Neural cell (in vitro differentiated cells): Measurements from ENCODE around the gene PANX1.

Experiments used
- EP300 ChIP-seq: fragments of 450-650 bp; conservative IDR thresholded peaks from 2 replicates; pipeline ENCODE4 v1.6.1; 2014; ENCODE audit warnings: antibody characterized with exemption, mild to moderate bottlenecking, moderate library complexity; ENCODE audit not compliant: poor library complexity, severe bottlenecking
- EZH2 ChIP-seq: fragments of 200-600, 300-800 bp; shearing (Covaris generic), sonication (generic); IDR thresholded peaks from 2 replicates; pipeline ENCODE4 v1.6.1; 2014; ENCODE audit warnings: antibody characterized with exemption, low read length, borderline replicate concordance, mild to moderate bottlenecking; ENCODE audit not compliant: insufficient read depth, poor library complexity, severe bottlenecking
- MXI1 ChIP-seq: fragments of 450-650 bp; conservative IDR thresholded peaks from 2 replicates; pipeline ENCODE4 v1.6.1; 2014; ENCODE audit warnings: antibody characterized with exemption, mild to moderate bottlenecking; ENCODE audit not compliant: poor library complexity, severe bottlenecking
- POLR2AphosphoS5 ChIP-seq: IDR thresholded peaks from 2 replicates; pipeline ENCODE4 v1.6.1; 2012
- TAF1 ChIP-seq: IDR thresholded peaks from 2 replicates; pipeline ENCODE4 v1.6.1; 2012; ENCODE audit warnings: low read depth
- TF ChIP-seq, protein P1 (sequence below): fragments of 450-650 bp; IDR thresholded peaks from 2 replicates; pipeline ENCODE4 v1.5.1; 2014; ENCODE audit warnings: antibody characterized with exemption, mild to moderate bottlenecking, moderate library complexity; ENCODE audit not compliant: poor library complexity, severe bottlenecking
- TF ChIP-seq, protein P2 (sequence below): IDR thresholded peaks from 2 replicates; pipeline ENCODE4 v1.6.1; 2012; ENCODE audit warnings: borderline replicate concordance

DNA sequence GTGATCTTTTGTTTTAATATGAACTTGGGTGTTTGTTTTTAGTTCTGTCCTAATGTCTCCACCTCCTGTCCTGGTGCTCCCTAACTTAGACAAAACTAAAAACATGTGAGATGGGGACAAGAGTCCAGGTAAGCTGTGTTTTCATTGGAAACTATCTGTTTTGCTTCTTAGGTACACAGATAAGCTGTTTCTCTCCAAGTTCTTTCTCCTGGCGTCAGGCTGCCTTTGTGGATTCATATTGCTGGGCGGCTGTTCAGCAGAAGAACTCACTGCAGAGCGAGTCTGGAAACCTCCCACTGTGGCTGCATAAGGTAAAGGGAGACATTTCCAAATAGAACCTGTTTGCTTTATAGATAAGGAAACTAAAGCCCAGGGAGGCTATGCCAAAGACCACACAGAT is 24.7 kb downstream of the PANX1 start:
- TF ChIP-seq, protein P1, sequence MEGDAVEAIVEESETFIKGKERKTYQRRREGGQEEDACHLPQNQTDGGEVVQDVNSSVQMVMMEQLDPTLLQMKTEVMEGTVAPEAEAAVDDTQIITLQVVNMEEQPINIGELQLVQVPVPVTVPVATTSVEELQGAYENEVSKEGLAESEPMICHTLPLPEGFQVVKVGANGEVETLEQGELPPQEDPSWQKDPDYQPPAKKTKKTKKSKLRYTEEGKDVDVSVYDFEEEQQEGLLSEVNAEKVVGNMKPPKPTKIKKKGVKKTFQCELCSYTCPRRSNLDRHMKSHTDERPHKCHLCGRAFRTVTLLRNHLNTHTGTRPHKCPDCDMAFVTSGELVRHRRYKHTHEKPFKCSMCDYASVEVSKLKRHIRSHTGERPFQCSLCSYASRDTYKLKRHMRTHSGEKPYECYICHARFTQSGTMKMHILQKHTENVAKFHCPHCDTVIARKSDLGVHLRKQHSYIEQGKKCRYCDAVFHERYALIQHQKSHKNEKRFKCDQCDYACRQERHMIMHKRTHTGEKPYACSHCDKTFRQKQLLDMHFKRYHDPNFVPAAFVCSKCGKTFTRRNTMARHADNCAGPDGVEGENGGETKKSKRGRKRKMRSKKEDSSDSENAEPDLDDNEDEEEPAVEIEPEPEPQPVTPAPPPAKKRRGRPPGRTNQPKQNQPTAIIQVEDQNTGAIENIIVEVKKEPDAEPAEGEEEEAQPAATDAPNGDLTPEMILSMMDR: no peak
- no peak for TF ChIP-seq EP300
- no peak for TF ChIP-seq POLR2AphosphoS5
- TF ChIP-seq EZH2: no peak
- no peak for TF ChIP-seq TAF1
- TF ChIP-seq, protein P2, sequence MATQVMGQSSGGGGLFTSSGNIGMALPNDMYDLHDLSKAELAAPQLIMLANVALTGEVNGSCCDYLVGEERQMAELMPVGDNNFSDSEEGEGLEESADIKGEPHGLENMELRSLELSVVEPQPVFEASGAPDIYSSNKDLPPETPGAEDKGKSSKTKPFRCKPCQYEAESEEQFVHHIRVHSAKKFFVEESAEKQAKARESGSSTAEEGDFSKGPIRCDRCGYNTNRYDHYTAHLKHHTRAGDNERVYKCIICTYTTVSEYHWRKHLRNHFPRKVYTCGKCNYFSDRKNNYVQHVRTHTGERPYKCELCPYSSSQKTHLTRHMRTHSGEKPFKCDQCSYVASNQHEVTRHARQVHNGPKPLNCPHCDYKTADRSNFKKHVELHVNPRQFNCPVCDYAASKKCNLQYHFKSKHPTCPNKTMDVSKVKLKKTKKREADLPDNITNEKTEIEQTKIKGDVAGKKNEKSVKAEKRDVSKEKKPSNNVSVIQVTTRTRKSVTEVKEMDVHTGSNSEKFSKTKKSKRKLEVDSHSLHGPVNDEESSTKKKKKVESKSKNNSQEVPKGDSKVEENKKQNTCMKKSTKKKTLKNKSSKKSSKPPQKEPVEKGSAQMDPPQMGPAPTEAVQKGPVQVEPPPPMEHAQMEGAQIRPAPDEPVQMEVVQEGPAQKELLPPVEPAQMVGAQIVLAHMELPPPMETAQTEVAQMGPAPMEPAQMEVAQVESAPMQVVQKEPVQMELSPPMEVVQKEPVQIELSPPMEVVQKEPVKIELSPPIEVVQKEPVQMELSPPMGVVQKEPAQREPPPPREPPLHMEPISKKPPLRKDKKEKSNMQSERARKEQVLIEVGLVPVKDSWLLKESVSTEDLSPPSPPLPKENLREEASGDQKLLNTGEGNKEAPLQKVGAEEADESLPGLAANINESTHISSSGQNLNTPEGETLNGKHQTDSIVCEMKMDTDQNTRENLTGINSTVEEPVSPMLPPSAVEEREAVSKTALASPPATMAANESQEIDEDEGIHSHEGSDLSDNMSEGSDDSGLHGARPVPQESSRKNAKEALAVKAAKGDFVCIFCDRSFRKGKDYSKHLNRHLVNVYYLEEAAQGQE: no peak
- no peak for TF ChIP-seq MXI1
